Mammary epithelial cell (primary cell): ENCODE measurements around the gene APEH.

Experiments used
- EZH2 ChIP-seq: IDR thresholded peaks from 2 replicates; pipeline ENCODE4 v1.6.1; 2012; ENCODE audit warnings: low read length, inconsistent platforms, borderline replicate concordance
- TF ChIP-seq, protein P1 (sequence below), 2 donors: IDR thresholded peaks in 1 of 2; conservative IDR thresholded peaks in 1 of 2; 2 replicates each; pipeline ENCODE4 v1.5.1; 2011 to 2012; ENCODE audit warnings: inconsistent platforms in 2 of 2, low read length in 2 of 2, mild to moderate bottlenecking in 2 of 2, control low read depth in 1 of 2, low read depth in 1 of 2; ENCODE audit not compliant: insufficient read depth in 1 of 2; ENCODE audit errors: extremely low read depth in 1 of 2

DNA sequence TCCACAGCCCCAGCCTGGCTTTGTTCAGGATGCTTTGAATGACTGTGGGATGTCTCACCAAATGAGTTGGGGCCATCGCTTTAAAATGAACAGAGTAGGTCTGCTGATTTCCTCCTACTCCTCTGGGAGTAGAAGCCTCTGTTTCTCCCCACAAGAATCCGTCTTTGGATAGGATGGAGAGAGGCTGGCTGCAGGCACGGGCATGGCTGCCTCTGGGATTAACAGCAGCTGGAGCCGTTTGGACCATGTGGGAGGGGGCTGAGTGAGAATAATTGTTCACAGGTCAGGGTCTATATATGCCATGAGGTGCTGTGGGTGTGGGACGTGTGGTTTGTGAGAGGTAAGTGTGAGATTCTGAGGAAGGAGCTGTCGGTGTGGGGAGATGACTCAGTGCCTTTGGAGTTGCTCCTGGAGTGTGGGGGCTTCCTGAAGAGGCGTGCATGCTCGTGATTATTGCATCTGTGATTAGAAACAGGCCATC, 48.0 kb upstream of the APEH start:
- TF ChIP-seq, protein P1, sequence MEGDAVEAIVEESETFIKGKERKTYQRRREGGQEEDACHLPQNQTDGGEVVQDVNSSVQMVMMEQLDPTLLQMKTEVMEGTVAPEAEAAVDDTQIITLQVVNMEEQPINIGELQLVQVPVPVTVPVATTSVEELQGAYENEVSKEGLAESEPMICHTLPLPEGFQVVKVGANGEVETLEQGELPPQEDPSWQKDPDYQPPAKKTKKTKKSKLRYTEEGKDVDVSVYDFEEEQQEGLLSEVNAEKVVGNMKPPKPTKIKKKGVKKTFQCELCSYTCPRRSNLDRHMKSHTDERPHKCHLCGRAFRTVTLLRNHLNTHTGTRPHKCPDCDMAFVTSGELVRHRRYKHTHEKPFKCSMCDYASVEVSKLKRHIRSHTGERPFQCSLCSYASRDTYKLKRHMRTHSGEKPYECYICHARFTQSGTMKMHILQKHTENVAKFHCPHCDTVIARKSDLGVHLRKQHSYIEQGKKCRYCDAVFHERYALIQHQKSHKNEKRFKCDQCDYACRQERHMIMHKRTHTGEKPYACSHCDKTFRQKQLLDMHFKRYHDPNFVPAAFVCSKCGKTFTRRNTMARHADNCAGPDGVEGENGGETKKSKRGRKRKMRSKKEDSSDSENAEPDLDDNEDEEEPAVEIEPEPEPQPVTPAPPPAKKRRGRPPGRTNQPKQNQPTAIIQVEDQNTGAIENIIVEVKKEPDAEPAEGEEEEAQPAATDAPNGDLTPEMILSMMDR (conservative IDR thresholded peaks at IDR 0.05 in 1 of 2, IDR thresholded peaks at IDR 0.05 in 1 of 2; ENCODE audit: extremely low read depth in 1 of 2, insufficient read depth in 1 of 2, low read depth in 1 of 2, low read length in 2 of 2): no peak
- no peak for TF ChIP-seq EZH2
